HEK293 (cell line): ENCODE results near the gene B4GALT3.

Experiments used
- IKZF3 ChIP-seq: fragments of 450-650 bp; IDR thresholded peaks from 2 replicates; pipeline ENCODE4 v1.5.0; 2018; ENCODE audit warnings: missing biosample characterization, mild to moderate bottlenecking, missing genetic modification characterization, moderate library complexity
- KLF10 ChIP-seq: fragments of 450-650 bp; IDR thresholded peaks from 2 replicates; pipeline ENCODE4 v1.5.1; 2018; ENCODE audit warnings: missing biosample characterization, mild to moderate bottlenecking, missing genetic modification characterization
- SALL2 ChIP-seq: fragments of 450-650 bp; formaldehyde crosslinking; IDR thresholded peaks from 2 replicates; pipeline ENCODE4 v1.5.0; 2017; ENCODE audit warnings: missing biosample characterization, mild to moderate bottlenecking, missing genetic modification characterization, borderline replicate concordance
- SCRT2 ChIP-seq: fragments of 450-650 bp; formaldehyde crosslinking; IDR thresholded peaks from 2 replicates; pipeline ENCODE4 v1.5.1; 2016; ENCODE audit warnings: missing biosample characterization, missing genetic modification characterization
- TCF7L2 ChIP-seq: IDR thresholded peaks from 2 replicates; pipeline ENCODE4 v1.6.1; 2011; ENCODE audit warnings: low read depth, mild to moderate bottlenecking, inconsistent platforms, low read length, moderate library complexity, borderline replicate concordance
- TRIM28 ChIP-seq: IDR thresholded peaks from 2 replicates; pipeline ENCODE4 v1.6.1; 2011; ENCODE audit warnings: low read length, control low read depth, borderline replicate concordance
- ZBTB1 ChIP-seq: fragments of 450-650 bp; formaldehyde crosslinking; IDR thresholded peaks from 2 replicates; pipeline ENCODE4 v1.5.1; 2016; ENCODE audit warnings: missing biosample characterization, missing genetic modification characterization
- ZNF2 ChIP-seq: fragments of 450-650 bp; formaldehyde crosslinking; IDR thresholded peaks from 2 replicates; pipeline ENCODE4 v1.5.1; 2016; ENCODE audit warnings: missing biosample characterization, missing genetic modification characterization
- ZNF37A ChIP-seq: fragments of 450-650 bp; IDR thresholded peaks from 2 replicates; pipeline ENCODE4 v1.5.1; 2018; ENCODE audit warnings: missing biosample characterization, missing genetic modification characterization
- TF ChIP-seq, protein P1 (sequence below): fragments of 450-650 bp; formaldehyde crosslinking; IDR thresholded peaks from 2 replicates; pipeline ENCODE4 v1.5.1; 2016; ENCODE audit warnings: missing biosample characterization, missing genetic modification characterization
- TF ChIP-seq, protein P2 (sequence below): sonication (generic); formaldehyde crosslinking; IDR thresholded peaks from 2 replicates; pipeline ENCODE4 v1.8.1; 2022; ENCODE audit warnings: mild to moderate bottlenecking, moderate library complexity, missing genetic modification reagents
- TF ChIP-seq, protein P3 (sequence below): fragments of 450-650 bp; formaldehyde crosslinking; IDR thresholded peaks from 2 replicates; pipeline ENCODE4 v1.5.1; 2016; ENCODE audit warnings: missing biosample characterization, missing genetic modification characterization, low read depth
- TF ChIP-seq, protein P4 (sequence below): fragments of 450-650 bp; formaldehyde crosslinking; IDR thresholded peaks from 2 replicates; pipeline ENCODE4 v1.5.1; 2016; ENCODE audit warnings: missing biosample characterization, missing genetic modification characterization
- TF ChIP-seq, protein P5 (sequence below): fragments of 450-650 bp; formaldehyde crosslinking; IDR thresholded peaks from 2 replicates; pipeline ENCODE4 v1.5.1; 2016; ENCODE audit warnings: missing biosample characterization, missing genetic modification characterization

DNA sequence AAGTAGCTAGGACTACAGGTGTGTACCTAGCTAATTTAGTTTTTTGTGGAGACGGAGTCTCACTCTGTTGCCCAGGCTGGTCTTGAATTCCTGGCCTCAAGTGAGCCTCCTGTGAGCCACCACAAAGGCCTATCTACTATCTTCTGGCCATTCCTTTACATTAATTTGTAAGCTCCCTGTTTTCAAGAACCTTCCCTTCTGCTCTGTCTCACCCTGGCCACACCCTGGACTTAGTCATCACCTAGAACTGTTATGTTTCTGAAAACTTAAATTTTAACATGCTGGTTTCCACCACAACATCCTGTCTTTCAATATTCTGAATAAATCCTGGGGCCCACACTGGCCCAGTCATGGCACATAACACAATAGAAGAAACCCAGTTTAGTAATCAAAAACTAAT, 4.9 kb upstream of the B4GALT3 start:
- TF ChIP-seq, protein P1, sequence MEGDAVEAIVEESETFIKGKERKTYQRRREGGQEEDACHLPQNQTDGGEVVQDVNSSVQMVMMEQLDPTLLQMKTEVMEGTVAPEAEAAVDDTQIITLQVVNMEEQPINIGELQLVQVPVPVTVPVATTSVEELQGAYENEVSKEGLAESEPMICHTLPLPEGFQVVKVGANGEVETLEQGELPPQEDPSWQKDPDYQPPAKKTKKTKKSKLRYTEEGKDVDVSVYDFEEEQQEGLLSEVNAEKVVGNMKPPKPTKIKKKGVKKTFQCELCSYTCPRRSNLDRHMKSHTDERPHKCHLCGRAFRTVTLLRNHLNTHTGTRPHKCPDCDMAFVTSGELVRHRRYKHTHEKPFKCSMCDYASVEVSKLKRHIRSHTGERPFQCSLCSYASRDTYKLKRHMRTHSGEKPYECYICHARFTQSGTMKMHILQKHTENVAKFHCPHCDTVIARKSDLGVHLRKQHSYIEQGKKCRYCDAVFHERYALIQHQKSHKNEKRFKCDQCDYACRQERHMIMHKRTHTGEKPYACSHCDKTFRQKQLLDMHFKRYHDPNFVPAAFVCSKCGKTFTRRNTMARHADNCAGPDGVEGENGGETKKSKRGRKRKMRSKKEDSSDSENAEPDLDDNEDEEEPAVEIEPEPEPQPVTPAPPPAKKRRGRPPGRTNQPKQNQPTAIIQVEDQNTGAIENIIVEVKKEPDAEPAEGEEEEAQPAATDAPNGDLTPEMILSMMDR: no peak
- TF ChIP-seq TRIM28: no peak
- TF ChIP-seq, protein P2, sequence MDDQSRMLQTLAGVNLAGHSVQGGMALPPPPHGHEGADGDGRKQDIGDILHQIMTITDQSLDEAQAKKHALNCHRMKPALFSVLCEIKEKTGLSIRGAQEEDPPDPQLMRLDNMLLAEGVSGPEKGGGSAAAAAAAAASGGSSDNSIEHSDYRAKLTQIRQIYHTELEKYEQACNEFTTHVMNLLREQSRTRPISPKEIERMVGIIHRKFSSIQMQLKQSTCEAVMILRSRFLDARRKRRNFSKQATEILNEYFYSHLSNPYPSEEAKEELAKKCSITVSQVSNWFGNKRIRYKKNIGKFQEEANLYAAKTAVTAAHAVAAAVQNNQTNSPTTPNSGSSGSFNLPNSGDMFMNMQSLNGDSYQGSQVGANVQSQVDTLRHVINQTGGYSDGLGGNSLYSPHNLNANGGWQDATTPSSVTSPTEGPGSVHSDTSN (CRISPR knock-in tag): no peak
- TF ChIP-seq ZBTB1: no peak
- TF ChIP-seq, protein P3, sequence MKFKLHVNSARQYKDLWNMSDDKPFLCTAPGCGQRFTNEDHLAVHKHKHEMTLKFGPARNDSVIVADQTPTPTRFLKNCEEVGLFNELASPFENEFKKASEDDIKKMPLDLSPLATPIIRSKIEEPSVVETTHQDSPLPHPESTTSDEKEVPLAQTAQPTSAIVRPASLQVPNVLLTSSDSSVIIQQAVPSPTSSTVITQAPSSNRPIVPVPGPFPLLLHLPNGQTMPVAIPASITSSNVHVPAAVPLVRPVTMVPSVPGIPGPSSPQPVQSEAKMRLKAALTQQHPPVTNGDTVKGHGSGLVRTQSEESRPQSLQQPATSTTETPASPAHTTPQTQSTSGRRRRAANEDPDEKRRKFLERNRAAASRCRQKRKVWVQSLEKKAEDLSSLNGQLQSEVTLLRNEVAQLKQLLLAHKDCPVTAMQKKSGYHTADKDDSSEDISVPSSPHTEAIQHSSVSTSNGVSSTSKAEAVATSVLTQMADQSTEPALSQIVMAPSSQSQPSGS: no peak
- no peak for TF ChIP-seq ZNF2
- TF ChIP-seq, protein P4, sequence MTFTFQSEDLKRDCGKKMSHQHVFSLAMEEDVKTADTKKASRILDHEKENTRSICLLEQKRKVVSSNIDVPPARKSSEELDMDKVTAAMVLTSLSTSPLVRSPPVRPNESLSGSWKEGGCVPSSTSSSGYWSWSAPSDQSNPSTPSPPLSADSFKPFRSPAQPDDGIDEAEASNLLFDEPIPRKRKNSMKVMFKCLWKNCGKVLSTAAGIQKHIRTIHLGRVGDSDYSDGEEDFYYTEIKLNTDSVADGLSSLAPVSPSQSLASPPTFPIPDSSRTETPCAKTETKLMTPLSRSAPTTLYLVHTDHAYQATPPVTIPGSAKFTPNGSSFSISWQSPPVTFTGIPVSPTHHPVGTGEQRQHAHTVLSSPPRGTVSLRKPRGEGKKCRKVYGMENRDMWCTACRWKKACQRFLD (tag by site-specific recombination): no peak
- no peak for TF ChIP-seq IKZF3 (tag by site-specific recombination)
- TF ChIP-seq KLF10 (tag by site-specific recombination): no peak
- TF ChIP-seq SCRT2 (tag by site-specific recombination): no peak
- TF ChIP-seq, protein P5, sequence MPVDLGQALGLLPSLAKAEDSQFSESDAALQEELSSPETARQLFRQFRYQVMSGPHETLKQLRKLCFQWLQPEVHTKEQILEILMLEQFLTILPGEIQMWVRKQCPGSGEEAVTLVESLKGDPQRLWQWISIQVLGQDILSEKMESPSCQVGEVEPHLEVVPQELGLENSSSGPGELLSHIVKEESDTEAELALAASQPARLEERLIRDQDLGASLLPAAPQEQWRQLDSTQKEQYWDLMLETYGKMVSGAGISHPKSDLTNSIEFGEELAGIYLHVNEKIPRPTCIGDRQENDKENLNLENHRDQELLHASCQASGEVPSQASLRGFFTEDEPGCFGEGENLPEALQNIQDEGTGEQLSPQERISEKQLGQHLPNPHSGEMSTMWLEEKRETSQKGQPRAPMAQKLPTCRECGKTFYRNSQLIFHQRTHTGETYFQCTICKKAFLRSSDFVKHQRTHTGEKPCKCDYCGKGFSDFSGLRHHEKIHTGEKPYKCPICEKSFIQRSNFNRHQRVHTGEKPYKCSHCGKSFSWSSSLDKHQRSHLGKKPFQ: no peak
- TF ChIP-seq SALL2: no peak
- TF ChIP-seq ZNF37A: no peak
- no peak for TF ChIP-seq TCF7L2
